HG03442 (cell line): Measurements from ENCODE around the gene XG.
A peak's percentile ranks its signal among the peaks of the same experiment; 100 is the strongest.
"Not testable (repeated sequence)": the region's sequence is repeated elsewhere in the genome, so short reads cannot be mapped to it uniquely, and the experiment has no call there.

ENCODE experiments used
- ATAC-seq: cut with Tn5 transposase; IDR thresholded peaks from one replicate; pipeline ENCODE4 v1.9.1; 2021; ENCODE audit warnings: mild to moderate bottlenecking, moderate library complexity; ENCODE audit not compliant: unreplicated experiment

Gene XG

DNA sequence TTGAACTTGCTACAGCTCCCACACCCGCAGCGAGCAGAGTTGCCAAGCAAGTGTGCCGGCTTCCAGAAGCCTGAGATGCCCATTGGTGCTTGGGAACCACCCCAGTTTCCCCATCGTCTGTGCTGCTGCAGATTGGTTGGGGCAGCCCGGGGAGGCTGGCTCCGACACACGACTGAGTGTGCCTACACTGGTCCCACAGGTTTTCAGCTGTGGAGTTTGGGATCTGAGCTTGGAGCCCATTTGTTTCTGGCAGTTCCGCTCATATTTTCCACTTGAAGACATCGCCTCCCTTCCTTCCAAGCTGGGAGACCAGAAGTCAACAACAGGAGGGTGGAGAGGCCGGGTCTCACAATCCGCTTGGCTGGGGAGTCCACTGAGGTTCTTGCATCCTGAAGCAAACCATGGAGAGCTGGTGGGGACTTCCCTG is at the start of gene XG:
XG (plus strand) TSS at position 167 of the 427 bp plus-strand sequence; CDS start at position 402, 235 bp downstream.
- not testable (repeated sequence) for ATAC-seq

DNA sequence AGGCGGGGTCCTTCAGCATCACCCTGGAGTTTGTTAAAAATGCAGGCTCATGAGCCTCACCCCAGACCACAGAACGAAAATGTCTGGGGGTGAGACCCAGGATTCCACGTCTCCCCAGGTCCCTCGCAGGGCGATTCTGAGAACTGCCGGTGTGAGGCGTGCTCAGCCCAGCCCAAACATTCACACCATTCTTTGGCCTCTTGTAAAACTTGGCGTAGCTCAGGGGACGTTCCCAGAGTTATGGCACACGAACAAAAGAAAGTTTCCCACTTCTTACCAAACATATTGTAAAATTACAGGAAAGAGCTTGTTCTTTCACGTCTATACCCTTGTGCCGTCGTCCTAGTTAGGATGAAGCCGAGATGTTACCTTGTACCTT is 47.9 kb upstream of the XG start:
- ATAC-seq, result no peak

DNA sequence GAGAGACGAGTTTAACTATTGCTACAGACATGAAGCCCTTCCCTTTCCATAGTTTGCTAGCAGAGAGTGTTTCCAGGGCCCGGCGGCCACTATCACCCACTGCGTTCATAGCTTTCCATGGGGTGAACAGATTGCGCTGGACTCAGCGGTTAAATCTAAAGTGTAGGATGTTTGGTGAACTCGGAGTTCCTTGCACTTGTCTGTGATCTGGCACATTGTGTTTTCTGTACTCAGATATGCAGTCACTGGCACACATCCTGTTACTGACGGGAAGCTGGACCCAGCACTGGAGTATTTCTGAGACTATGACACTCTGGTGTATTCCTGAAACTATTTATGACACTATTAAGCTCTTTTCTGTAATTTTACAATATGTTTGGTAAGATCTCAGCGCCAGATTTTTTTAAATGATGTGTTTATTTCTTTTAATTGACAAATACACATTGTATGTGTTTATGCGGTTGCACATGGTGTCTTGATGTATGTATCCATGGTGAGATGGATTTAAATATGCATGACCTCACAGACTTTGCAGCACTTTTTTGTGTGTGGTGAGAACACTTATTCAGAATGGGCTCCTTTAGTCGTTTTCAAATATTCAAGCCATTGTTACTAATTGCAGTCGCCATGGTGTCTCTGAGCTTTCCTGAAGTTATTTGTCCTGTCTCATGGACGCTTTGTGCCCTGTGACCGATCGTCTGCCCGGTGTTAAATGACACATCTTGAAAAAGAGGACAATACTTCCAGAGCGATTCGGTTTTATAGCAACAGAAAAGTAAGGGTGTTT is 46.6 kb upstream of the XG start:
- no peak for ATAC-seq

- ATAC-seq, result peak; percentile 83
Measured at GRCh38 chrX:2707334-2707760, 44.5 kb upstream of the XG start.

DNA sequence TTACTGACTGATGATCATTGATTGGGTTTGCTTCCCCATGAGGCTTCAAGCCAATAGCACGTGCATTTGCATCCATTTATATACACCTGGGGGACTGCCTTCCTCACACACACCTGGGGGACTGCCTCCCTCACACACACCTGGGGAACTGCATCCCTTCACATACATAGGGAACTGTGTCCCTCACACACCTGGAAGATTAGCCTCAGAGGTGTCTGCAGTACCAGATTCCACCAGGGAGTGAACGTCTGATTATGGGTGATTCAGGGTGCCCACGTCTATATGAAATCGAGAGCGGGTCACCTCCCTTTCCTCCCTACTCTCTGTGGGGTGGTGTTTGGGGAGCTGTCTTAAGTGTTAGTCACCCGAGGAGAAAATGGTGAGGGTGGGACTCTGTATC is 43.8 kb upstream of the XG start:
- ATAC-seq, result no peak

- ATAC-seq, result no peak
Measured at GRCh38 chrX:2708592-2709188, 43.1 kb upstream of the XG start.

DNA sequence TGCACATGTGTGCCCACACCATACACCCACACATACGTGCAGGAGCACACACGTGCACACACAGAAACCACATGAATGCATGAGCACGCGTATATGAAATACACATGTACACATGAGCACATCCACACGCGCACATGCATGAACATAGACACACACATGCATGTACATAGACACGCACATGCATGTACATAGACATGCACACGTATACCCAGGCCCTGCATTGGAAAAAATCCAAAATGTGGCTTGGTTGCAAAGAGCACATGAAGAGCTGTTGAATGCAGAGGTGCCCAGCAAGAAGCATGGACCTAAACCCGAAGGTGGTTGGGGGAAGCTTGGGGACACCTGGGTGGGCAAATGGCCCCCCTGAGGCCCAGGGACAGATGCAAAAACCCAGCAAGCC is 42.3 kb upstream of the XG start:
- no peak for ATAC-seq

DNA sequence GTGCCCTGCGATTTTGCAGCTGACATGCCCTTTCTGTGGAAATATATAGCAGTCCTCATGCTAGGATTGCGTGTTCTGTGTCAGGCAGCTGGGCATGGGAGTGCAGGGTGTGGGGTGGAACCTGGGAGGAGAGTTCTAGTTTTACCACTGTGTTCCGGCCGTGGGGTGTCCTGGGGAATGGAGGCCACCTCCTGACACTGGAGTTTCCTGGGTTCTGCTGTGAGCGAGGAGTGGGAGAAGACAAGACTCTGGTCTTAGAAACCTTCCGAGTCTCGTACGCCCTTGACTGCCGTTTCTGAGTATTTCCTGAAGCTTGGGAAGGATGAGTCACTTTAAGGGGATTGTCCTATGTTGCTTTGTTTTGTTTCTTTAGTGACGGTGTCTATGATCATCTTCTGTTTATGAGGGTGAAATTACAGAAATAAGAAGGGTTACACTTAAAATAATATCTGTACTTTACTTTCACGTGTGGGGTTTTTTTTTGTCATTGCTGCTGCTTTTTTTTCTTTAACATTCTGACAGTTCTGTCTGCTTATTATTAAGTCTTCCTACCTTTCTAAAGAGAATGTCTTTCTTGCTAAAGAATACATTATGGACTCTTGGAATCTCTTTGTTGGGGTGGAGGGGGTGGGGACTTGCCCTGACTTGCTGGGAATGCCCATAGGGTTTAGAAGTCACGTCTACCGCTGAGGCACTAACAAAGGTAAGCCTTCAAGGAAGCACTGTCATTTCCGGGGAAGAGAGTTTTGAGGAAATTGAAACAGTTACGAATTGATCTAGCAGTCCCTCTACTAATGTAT is 41.6 kb upstream of the XG start:
- no peak for ATAC-seq

- no peak for ATAC-seq
Measured at GRCh38 chrX:2711441-2711840, 40.4 kb upstream of the XG start.

- ATAC-seq, result no peak
Measured at GRCh38 chrX:2712428-2712827, 39.4 kb upstream of the XG start.

- no peak for ATAC-seq
Measured at GRCh38 chrX:2712890-2713840, 38.7 kb upstream of the XG start.

DNA sequence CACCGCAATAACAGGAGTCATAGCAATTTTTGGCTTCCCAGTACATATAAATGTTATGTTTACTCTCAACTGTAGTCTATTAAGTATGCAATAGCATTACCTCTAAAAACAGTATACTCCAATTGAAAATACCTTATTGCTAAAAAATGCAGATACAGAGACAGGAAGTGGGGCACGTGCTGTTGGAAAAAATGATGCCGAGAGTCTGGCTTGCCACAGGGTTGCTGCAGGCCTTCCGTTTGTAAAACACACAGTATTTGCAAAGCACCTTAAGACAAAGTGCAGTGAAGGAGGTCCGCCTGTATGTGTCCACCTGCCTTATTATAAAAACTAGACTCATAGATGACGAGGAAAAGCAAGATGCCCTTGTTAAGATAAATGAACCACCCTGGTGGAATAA is 37.3 kb upstream of the XG start:
- no peak for ATAC-seq

- ATAC-seq, result no peak
Measured at GRCh38 chrX:2715066-2715600, 36.7 kb upstream of the XG start.

DNA sequence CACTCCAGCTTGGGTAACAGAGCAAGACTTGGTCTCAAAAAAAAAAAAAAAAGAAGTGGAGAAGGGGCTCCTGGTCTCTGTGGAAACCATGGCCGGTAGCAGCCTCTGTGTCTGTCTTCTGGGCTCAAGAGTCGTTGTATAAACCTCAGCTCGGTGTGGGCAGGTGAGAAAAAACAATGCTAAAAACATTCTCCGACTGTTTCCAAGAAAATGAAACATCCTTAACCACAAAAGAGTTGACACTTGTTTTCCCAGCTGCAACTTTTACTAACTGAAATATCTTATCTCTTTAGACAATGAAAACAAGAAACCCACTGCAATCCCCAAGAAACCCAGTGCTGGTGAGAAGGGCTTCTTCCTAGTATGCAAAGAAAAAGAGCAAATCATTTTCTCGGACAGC is 34.5 kb upstream of the XG start:
- no peak for ATAC-seq

DNA sequence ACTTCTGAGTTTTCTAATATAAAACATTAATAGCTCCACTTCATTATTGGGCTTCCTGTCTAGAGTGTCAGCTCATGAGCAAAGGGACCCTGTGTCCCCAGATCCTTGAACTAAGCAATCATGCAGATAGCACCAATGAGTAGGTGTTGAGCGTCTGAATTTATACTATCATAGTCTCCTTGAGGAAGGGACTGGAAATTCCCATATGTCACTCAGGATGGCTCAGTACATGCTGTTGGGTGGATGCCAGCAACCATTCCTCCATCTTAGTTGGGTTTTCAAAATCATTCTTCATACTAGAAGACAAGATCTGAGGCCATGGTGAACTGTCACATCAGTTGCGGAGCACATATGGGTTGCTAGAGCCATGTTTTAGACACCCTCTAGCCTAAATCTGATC is 33.0 kb upstream of the XG start:
- no peak for ATAC-seq

- no peak for ATAC-seq
Measured at GRCh38 chrX:2719774-2720447, 31.9 kb upstream of the XG start.

- ATAC-seq, result no peak
Measured at GRCh38 chrX:2723286-2723879, 28.5 kb upstream of the XG start.

DNA sequence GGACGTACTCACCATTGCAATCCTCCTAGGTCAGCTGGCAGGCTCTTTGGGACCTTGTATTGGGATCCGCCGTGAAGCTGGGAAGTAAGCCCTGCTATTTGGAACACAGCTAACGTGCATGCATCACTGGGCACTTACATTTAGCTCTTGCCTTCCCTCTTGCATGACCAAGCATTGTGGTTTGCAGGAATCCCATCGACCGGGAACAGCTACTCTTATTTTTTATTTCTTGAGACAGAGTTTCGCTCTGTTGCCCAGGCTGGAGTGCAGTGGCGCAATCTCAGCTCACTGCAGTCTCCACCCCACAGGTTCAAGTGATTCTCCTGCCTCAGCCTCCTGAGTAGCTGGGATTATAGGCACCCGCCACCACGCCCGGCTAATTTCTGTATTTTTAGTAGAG is 24.6 kb upstream of the XG start:
- ATAC-seq, result not testable (repeated sequence)

DNA sequence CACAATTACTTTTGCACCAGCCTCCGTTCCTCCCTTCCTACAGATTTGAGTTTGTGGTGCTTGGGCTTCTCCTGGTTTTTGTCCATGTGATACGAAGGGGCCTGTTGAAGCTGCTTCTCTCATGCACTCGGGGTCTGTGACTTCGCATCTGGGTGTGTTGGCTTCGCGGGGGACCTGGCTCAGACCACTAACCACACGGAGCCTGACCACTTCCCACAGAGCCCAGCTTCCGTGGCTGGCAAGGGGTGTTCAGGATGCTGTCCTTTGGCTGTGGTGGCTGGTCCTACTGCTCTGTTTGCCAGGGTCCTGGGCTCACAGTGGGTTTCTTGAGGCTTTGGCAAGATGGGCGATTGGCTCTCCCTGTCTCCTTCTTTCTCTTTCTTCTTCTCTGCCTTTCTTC is 19.8 kb upstream of the XG start:
- ATAC-seq, result no peak
